ENCODE results near the gene PLA2G12B.

DNA sequence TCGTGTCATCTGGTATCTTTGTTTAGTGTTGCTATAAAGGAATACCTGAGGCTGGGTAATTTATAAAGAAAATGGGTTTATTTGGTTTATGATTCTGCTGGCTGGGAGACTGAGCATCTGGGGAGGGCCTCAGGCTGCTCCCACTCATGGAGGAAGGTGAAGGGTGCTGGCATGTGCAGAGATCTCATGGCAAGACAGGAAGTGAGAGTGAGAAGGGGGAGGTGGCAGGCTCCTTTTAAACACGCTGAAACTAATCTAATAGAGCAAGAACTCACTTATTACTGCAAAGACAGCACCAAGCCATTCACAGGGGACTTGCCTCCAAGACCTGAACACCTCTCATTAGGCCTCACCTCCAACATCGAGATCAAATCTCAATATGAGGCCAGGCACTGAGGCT, 49.8 kb downstream of the PLA2G12B start:
- TF ChIP-seq, protein P1, sequence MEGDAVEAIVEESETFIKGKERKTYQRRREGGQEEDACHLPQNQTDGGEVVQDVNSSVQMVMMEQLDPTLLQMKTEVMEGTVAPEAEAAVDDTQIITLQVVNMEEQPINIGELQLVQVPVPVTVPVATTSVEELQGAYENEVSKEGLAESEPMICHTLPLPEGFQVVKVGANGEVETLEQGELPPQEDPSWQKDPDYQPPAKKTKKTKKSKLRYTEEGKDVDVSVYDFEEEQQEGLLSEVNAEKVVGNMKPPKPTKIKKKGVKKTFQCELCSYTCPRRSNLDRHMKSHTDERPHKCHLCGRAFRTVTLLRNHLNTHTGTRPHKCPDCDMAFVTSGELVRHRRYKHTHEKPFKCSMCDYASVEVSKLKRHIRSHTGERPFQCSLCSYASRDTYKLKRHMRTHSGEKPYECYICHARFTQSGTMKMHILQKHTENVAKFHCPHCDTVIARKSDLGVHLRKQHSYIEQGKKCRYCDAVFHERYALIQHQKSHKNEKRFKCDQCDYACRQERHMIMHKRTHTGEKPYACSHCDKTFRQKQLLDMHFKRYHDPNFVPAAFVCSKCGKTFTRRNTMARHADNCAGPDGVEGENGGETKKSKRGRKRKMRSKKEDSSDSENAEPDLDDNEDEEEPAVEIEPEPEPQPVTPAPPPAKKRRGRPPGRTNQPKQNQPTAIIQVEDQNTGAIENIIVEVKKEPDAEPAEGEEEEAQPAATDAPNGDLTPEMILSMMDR (conservative IDR thresholded peaks at IDR 0.05; ENCODE audit: low read depth, low read length) = no peak
- TF ChIP-seq EZH2phosphoT487 (IDR thresholded peaks at IDR 0.05; ENCODE audit: borderline replicate concordance, low read length) = no peak

All from PC-3 (cell line).